Vagina (tissue), 2 donors: ENCODE data around the gene FGF14. TPM values are rescaled to one million over a fixed set of nuclear protein-coding genes. Genes with fewer than 3 reads are reported as not detected.

ENCODE experiments used
- DNase-seq, 2 donors: peaks; one replicate each; pipeline ENCODE4 v3.0.0-alpha.2; 2017; ENCODE audit errors: extremely low spot score in 2 of 2
- H3K27ac ChIP-seq: fragments of 200-600 bp; sonication (generic); one replicate; pipeline ENCODE4 v1.5.1; 2019
- H3K27me3 ChIP-seq: fragments of 200-600 bp; sonication (generic); one replicate; pipeline ENCODE4 v1.5.1; 2019
- H3K36me3 ChIP-seq, 2 donors: fragments of 200-600 bp; sonication (generic); one replicate each; pipeline ENCODE4 v1.5.1; 2017 to 2019
- H3K4me1 ChIP-seq: fragments of 200-600 bp; sonication (generic); one replicate; pipeline ENCODE4 v1.5.1; 2019
- H3K4me3 ChIP-seq, 2 donors: fragments of 200-600 bp; sonication (generic); 1 replicate in 1 of 2; 2 replicates in 1 of 2; pipeline ENCODE4 v1.5.1; 2016 to 2019
- H3K9me3 ChIP-seq: fragments of 200-600 bp; sonication (generic); one replicate; pipeline ENCODE4 v1.5.1; 2019
- POLR2A ChIP-seq, 2 donors: fragments of 450-650 bp; IDR thresholded peaks; one replicate each; pipeline ENCODE4 v1.6.1; 2017; ENCODE audit warnings: antibody characterized with exemption in 2 of 2, mild to moderate bottlenecking in 2 of 2, moderate library complexity in 2 of 2
- POLR2AphosphoS5 ChIP-seq, 2 donors: sonication (generic); formaldehyde crosslinking; IDR thresholded peaks; one replicate each; pipeline ENCODE4 v1.9.0; 2017; ENCODE audit warnings: antibody characterized with exemption in 2 of 2, mild to moderate bottlenecking in 2 of 2, low read depth in 1 of 2; ENCODE audit not compliant: insufficient read depth in 1 of 2
- intact Hi-C: fragments of 100-400 bp; cut with DNase I; formaldehyde crosslinking; loops from one replicate; pipeline ENCODE4 v1.15.1; 2023
- total RNA-seq: library from RNA; depleted of rRNA; stranded (reverse); fragments of >200 nt; gene quantifications from one replicate; pipeline ENCODE4 v1.2.3, GENCODE V29; 2016
- TF ChIP-seq, protein P1 (sequence below), 3 experiments: fragments of 450-650 bp in 2 of 3; fragments of 200-600 bp in 1 of 3; sonication (generic) in 1 of 3; IDR thresholded peaks; one replicate each; pipeline ENCODE4 v1.5.1; 2017 to 2019; ENCODE audit warnings: antibody characterized with exemption in 3 of 3, mild to moderate bottlenecking in 2 of 3, moderate library complexity in 2 of 3

FGF14 gene
- total RNA-seq, 1 donor from 2014 or later, result 3.4 TPM

GRCh38 chr13:101747039-101747438 is 654.8 kb downstream of the FGF14 start:
- Histone ChIP-seq H3K4me3 (no peak overlapping the region), H3K4me1 (no peaks in the 10 kb centered on the region), H3K27ac (no peak overlapping the region), H3K9me3 (no peaks in the 10 kb centered on the region), H3K36me3 (no peaks in the 10 kb centered on the region), H3K27me3 (no peaks in the 10 kb centered on the region)
- no peak for DNase-seq
- intact Hi-C loops, result no loop called here
- TF ChIP-seq POLR2A (IDR thresholded peaks at IDR 0.05) (no peak), POLR2AphosphoS5 (IDR thresholded peaks at IDR 0.05; ENCODE audit: insufficient read depth in 1 of 2, low read depth in 1 of 2) (no peak)
- TF ChIP-seq, protein P1, sequence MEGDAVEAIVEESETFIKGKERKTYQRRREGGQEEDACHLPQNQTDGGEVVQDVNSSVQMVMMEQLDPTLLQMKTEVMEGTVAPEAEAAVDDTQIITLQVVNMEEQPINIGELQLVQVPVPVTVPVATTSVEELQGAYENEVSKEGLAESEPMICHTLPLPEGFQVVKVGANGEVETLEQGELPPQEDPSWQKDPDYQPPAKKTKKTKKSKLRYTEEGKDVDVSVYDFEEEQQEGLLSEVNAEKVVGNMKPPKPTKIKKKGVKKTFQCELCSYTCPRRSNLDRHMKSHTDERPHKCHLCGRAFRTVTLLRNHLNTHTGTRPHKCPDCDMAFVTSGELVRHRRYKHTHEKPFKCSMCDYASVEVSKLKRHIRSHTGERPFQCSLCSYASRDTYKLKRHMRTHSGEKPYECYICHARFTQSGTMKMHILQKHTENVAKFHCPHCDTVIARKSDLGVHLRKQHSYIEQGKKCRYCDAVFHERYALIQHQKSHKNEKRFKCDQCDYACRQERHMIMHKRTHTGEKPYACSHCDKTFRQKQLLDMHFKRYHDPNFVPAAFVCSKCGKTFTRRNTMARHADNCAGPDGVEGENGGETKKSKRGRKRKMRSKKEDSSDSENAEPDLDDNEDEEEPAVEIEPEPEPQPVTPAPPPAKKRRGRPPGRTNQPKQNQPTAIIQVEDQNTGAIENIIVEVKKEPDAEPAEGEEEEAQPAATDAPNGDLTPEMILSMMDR (IDR thresholded peaks at IDR 0.05), result no peak

DNA sequence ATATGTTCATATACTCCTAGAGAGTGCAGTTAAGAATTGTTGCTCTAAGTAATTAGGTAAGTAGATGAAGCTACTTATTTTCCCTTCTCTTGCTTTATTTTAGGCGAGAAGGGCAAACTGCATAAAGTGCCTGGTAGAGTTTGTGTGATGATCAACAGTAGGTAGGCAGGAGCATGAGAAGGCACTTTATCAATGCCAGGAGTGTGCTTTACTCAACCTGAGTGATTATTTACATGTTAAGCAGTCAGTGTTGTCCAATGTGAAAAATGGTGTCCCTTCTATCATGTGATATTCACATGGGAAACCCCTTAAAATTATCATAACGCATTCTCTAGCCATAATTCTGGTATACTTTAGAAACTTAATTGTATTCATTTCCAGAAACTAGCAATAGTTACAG is 655.3 kb downstream of the FGF14 start:
- no peaks in the 10 kb centered on the region for H3K27me3 ChIP-seq
- H3K27ac ChIP-seq, result no peak overlapping the region
- H3K4me3 ChIP-seq, result no peak overlapping the region
- H3K36me3 ChIP-seq, result no peaks in the 10 kb centered on the region
- H3K9me3 ChIP-seq, result no peaks in the 10 kb centered on the region
- no peak for DNase-seq
- TF ChIP-seq POLR2A (IDR thresholded peaks at IDR 0.05) (no peak), POLR2AphosphoS5 (IDR thresholded peaks at IDR 0.05; ENCODE audit: insufficient read depth in 1 of 2, low read depth in 1 of 2) (no peak)
- TF ChIP-seq, protein P1 (IDR thresholded peaks at IDR 0.05), result no peak
- H3K4me1 ChIP-seq, result no peaks in the 10 kb centered on the region
- intact Hi-C loops, result no loop called here

- intact Hi-C loops, result no loop called here
- H3K27me3 ChIP-seq, result no peaks in the 10 kb centered on the region
Measured at GRCh38 chr13:101739382-101740178, 662.3 kb downstream of the FGF14 start.

GRCh38 chr13:101738336-101738735 is 663.5 kb downstream of the FGF14 start:
- intact Hi-C loops, result no loop called here
- H3K4me3 ChIP-seq, result no peak overlapping the region
- TF ChIP-seq, protein P1 (IDR thresholded peaks at IDR 0.05), result no peak
- no peak for TF ChIP-seq POLR2A (IDR thresholded peaks at IDR 0.05)
- H3K27ac ChIP-seq, result no peak overlapping the region
- H3K4me1 ChIP-seq, result no peaks in the 10 kb centered on the region
- H3K27me3 ChIP-seq, result no peaks in the 10 kb centered on the region
- no peaks in the 10 kb centered on the region for H3K9me3 ChIP-seq
- H3K36me3 ChIP-seq, result no peaks in the 10 kb centered on the region
- no peak for DNase-seq

More at GRCh38 chr13:101739382-101740178, 662.3 kb downstream of the FGF14 start:
- no peak for TF ChIP-seq POLR2A (IDR thresholded peaks at IDR 0.05)
- TF ChIP-seq, protein P1 (IDR thresholded peaks at IDR 0.05), result no peak
- no peak for TF ChIP-seq POLR2AphosphoS5 (IDR thresholded peaks at IDR 0.05; ENCODE audit: insufficient read depth in 1 of 2, low read depth in 1 of 2)
- Histone ChIP-seq H3K9me3 (no peaks in the 10 kb centered on the region), H3K4me3 (no peak overlapping the region), H3K36me3 (no peaks in the 10 kb centered on the region), H3K27ac (no peak overlapping the region), H3K4me1 (no peaks in the 10 kb centered on the region)
- DNase-seq, result no peak

DNA sequence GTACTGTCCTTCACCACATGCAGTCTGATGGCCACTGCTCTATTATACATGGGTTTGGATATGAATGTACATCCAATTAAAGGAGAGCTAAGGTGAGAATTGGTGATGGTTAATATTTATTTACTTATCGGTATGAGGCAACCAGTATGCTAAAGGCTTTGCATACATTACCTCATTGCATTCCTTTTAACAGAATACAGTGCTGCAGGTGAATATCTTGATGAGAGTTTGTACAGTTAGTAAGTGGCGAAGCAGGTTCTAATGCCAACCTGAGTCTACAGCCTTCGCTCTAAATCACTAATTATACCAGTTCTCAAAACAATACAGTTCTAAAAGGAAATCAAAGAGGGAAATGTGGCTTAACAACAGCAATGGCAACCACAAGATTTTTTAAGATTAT is 665.3 kb downstream of the FGF14 start:
- TF ChIP-seq POLR2AphosphoS5 (IDR thresholded peaks at IDR 0.05; ENCODE audit: insufficient read depth in 1 of 2, low read depth in 1 of 2), result no peak
- TF ChIP-seq, protein P1 (IDR thresholded peaks at IDR 0.05), result no peak
- no peak for TF ChIP-seq POLR2A (IDR thresholded peaks at IDR 0.05)
- H3K36me3 ChIP-seq, result no peaks in the 10 kb centered on the region
- H3K4me1 ChIP-seq, result no peaks in the 10 kb centered on the region
- intact Hi-C loops, result no loop called here
- no peaks in the 10 kb centered on the region for H3K27me3 ChIP-seq
- H3K4me3 ChIP-seq, result no peak overlapping the region
- H3K27ac ChIP-seq, result no peak overlapping the region
- DNase-seq, result no peak
- no peaks in the 10 kb centered on the region for H3K9me3 ChIP-seq
